ENCODE data around the gene ZMAT3. TPM values are rescaled to one million over a fixed set of nuclear protein-coding genes. Genes with fewer than 3 reads are reported as not detected.

ZMAT3 gene
- total RNA-seq, 2 donors from 2014 or later = 31.0 to 37.9 TPM

- no peak for ATAC-seq (ENCODE audit: insufficient number of reproducible peaks, low FRiP score, low read depth)
- no peaks in the 10 kb centered on the region for H3K4me1 ChIP-seq (ENCODE audit: control insufficient read depth in 1 of 2, low read depth in 2 of 2)
- H3K27ac ChIP-seq = no peak overlapping the region
- no peaks in the 10 kb centered on the region for H3K36me3 ChIP-seq
- no peak for TF ChIP-seq CTCF (IDR thresholded peaks at IDR 0.05)
- H3K4me3 ChIP-seq = no peak overlapping the region
- H3K27me3 ChIP-seq (replicated peaks; ENCODE audit: insufficient read depth) = no peaks in the 10 kb centered on the region
- DNase-seq (ENCODE audit: low spot score) = no peak
- H3K9me3 ChIP-seq = no peaks in the 10 kb centered on the region
Observed at GRCh38 chr3:179005213-179005612, 66.4 kb downstream of the ZMAT3 start.

GRCh38 chr3:179000659-179001058 lies 71.0 kb downstream of the ZMAT3 start:
- no peak overlapping the region for H3K4me3 ChIP-seq
- no peaks in the 10 kb centered on the region for H3K9me3 ChIP-seq
- no peak for TF ChIP-seq CTCF (IDR thresholded peaks at IDR 0.05)
- ATAC-seq (ENCODE audit: insufficient number of reproducible peaks, low FRiP score, low read depth) (no peak), DNase-seq (ENCODE audit: low spot score) (no peak)
- no peaks in the 10 kb centered on the region for H3K36me3 ChIP-seq
- H3K27me3 ChIP-seq (replicated peaks; ENCODE audit: insufficient read depth) = no peaks in the 10 kb centered on the region
- no peaks in the 10 kb centered on the region for H3K4me1 ChIP-seq (ENCODE audit: control insufficient read depth in 1 of 2, low read depth in 2 of 2)
- no peak overlapping the region for H3K27ac ChIP-seq

- Histone ChIP-seq H3K9me3 (no peaks in the 10 kb centered on the region), H3K27me3 (replicated peaks; ENCODE audit: insufficient read depth) (no peaks in the 10 kb centered on the region), H3K4me1 (ENCODE audit: control insufficient read depth in 1 of 2, low read depth in 2 of 2) (no peaks in the 10 kb centered on the region), H3K36me3 (no peaks in the 10 kb centered on the region), H3K4me3 (no peak overlapping the region), H3K27ac (no peak overlapping the region)
- no peak for ATAC-seq (ENCODE audit: insufficient number of reproducible peaks, low FRiP score, low read depth)
- no peak for DNase-seq (ENCODE audit: low spot score)
- TF ChIP-seq CTCF (IDR thresholded peaks at IDR 0.05) = no peak
Observed at GRCh38 chr3:179000144-179000543, 71.5 kb downstream of the ZMAT3 start.

GRCh38 chr3:178996399-178996798 lies 75.2 kb downstream of the ZMAT3 start:
- DNase-seq (ENCODE audit: low spot score) (no peak), ATAC-seq (ENCODE audit: insufficient number of reproducible peaks, low FRiP score, low read depth) (no peak)
- H3K27me3 ChIP-seq (replicated peaks; ENCODE audit: insufficient read depth) = no peaks in the 10 kb centered on the region
- no peak overlapping the region for H3K4me3 ChIP-seq
- H3K27ac ChIP-seq = no peak overlapping the region
- H3K36me3 ChIP-seq = no peaks in the 10 kb centered on the region
- TF ChIP-seq CTCF (IDR thresholded peaks at IDR 0.05) = no peak
- no peaks in the 10 kb centered on the region for H3K9me3 ChIP-seq
- no peaks in the 10 kb centered on the region for H3K4me1 ChIP-seq (ENCODE audit: control insufficient read depth in 1 of 2, low read depth in 2 of 2)

- Histone ChIP-seq H3K9me3 (peaks cover 27% of the 10 kb centered on the region), H3K36me3 (peaks cover 4% of the 10 kb centered on the region), H3K27me3 (replicated peaks; ENCODE audit: insufficient read depth) (no peaks in the 10 kb centered on the region), H3K27ac (no peak overlapping the region), H3K4me3 (no peak overlapping the region), H3K4me1 (ENCODE audit: control insufficient read depth in 1 of 2, low read depth in 2 of 2) (no peaks in the 10 kb centered on the region)
- no peak for DNase-seq (ENCODE audit: low spot score)
- TF ChIP-seq CTCF (IDR thresholded peaks at IDR 0.05) = no peak
- ATAC-seq (ENCODE audit: insufficient number of reproducible peaks, low FRiP score, low read depth) = no peak
Observed at GRCh38 chr3:178990293-178990692, 81.3 kb downstream of the ZMAT3 start.

Data from thoracic aorta (tissue), 2 donors.